K562 (cell line): ENCODE data around the gene RMND5B. TPM values are rescaled to one million over a fixed set of nuclear protein-coding genes. Genes with fewer than 3 reads are reported as not detected.

Source experiments
- ARID4B ChIP-seq: sonication (generic); formaldehyde crosslinking; IDR thresholded peaks from 2 replicates; pipeline ENCODE4 v1.8.0; 2022; ENCODE audit warnings: mild to moderate bottlenecking, missing genetic modification reagents
- BHLHE40 ChIP-seq: IDR thresholded peaks from 2 replicates; pipeline ENCODE4 v1.6.1; 2011; ENCODE audit warnings: low read length, improper control_type of control experiment
- BRD4 ChIP-seq: fragments of 200-600 bp; sonication (generic); IDR thresholded peaks from 2 replicates; pipeline ENCODE4 v1.6.1; 2017; ENCODE audit warnings: inconsistent platforms
- FOS ChIP-seq: IDR thresholded peaks from 3 replicates; pipeline ENCODE4 v1.6.1; 2011; ENCODE audit not compliant: insufficient read length; ENCODE audit errors: extremely low read depth
- HCFC1 ChIP-seq: IDR thresholded peaks from 2 replicates; pipeline ENCODE4 v1.6.1; 2012; ENCODE audit warnings: low read depth, low read length, improper control_type of control experiment
- HDAC2 ChIP-seq: fragments of 450-650 bp; IDR thresholded peaks from 2 replicates; pipeline ENCODE4 v1.6.1; 2016; ENCODE audit warnings: mild to moderate bottlenecking
- MTA2 ChIP-seq: fragments of 450-650 bp; IDR thresholded peaks from 2 replicates; pipeline ENCODE4 v1.6.1; 2016; ENCODE audit warnings: low read depth
- MXI1 ChIP-seq: IDR thresholded peaks from 2 replicates; pipeline ENCODE4 v1.6.1; 2011; ENCODE audit warnings: low read depth, mild to moderate bottlenecking, improper control_type of control experiment, low read length
- NCOA2 ChIP-seq, 2 experiments: fragments of 450-650 bp; IDR thresholded peaks; 2 replicates each; pipeline ENCODE4 v1.6.1; 2018; ENCODE audit warnings: mild to moderate bottlenecking in 2 of 2, moderate library complexity in 1 of 2; ENCODE audit not compliant: partially characterized antibody in 2 of 2
- NFIC ChIP-seq: fragments of 450-650 bp; IDR thresholded peaks from 2 replicates; pipeline ENCODE4 v1.6.1; 2017; ENCODE audit warnings: mild to moderate bottlenecking, inconsistent platforms
- RAD51 ChIP-seq: fragments of 450-650 bp; IDR thresholded peaks from 2 replicates; pipeline ENCODE4 v1.7.1; 2016; ENCODE audit warnings: low read depth, mild to moderate bottlenecking, borderline replicate concordance
- TAL1 ChIP-seq: fragments of 450-650 bp; IDR thresholded peaks from 2 replicates; pipeline ENCODE4 v1.6.1; 2016; ENCODE audit warnings: mild to moderate bottlenecking
- XRCC4 ChIP-seq: IDR thresholded peaks from one replicate; pipeline ENCODE4 v1.6.1; 2011; ENCODE audit not compliant: insufficient read depth, insufficient read length; ENCODE audit errors: extremely low read depth
- ZNF133 ChIP-seq: fragments of 250-450 bp; sonication (Bioruptor Pico); IDR thresholded peaks from 2 replicates; pipeline ENCODE4 v1.4.0; 2020; ENCODE audit warnings: mild to moderate bottlenecking
- ZNF134 ChIP-seq: fragments of 250-450 bp; sonication (Bioruptor Pico); conservative IDR thresholded peaks from 2 replicates; pipeline ENCODE4 v1.4.0; 2020
- ZNF583 ChIP-seq: fragments of 250-450 bp; sonication (Bioruptor Pico); IDR thresholded peaks from 2 replicates; pipeline ENCODE4 v1.4.0; 2020
- ZNF830 ChIP-seq: fragments of 250-450 bp; sonication (Bioruptor Pico); IDR thresholded peaks from 2 replicates; pipeline ENCODE4 v1.5.0; 2021; ENCODE audit warnings: mild to moderate bottlenecking
- polyA plus RNA-seq, 8 experiments: library from polyadenylated mRNA; depleted of rRNA in 4 of 8; stranded (reverse) in 5 of 8; unstranded in 3 of 8; fragments of >200 nt; fragmentation: Nextera tagmentation in 2 of 8; fragmentation: Illumina TruSeq in 1 of 8; extraction: Ambion mirVana in 2 of 8; extraction: Trizol in 1 of 8; gene quantifications; 2 replicates each; pipeline versions ENCODE4 v1.2.1 to v1.2.3, GENCODE V29; 2011 to 2014; ENCODE audit warnings: inconsistent platforms in 1 of 8, missing spikeins in 1 of 8
- total RNA-seq, 7 experiments: library from RNA; depleted of rRNA in 6 of 7; stranded (reverse); fragments of >200 nt in 6 of 7; fragmentation: Illumina TruSeq in 2 of 7; extraction: Trizol in 2 of 7; gene quantifications; 2 replicates each; pipeline versions ENCODE4 v1.2.1 to v1.2.3, GENCODE V29; 2011 to 2021; ENCODE audit warnings: low replicate concordance in 1 of 7
- TF ChIP-seq, protein P1 (sequence below): sonication (generic); formaldehyde crosslinking; IDR thresholded peaks from 2 replicates; pipeline ENCODE4 v1.8.0; 2023; ENCODE audit warnings: missing genetic modification reagents, mild to moderate bottlenecking, borderline replicate concordance
- TF ChIP-seq, protein P2 (sequence below): fragments of 450-650 bp; IDR thresholded peaks from 2 replicates; pipeline ENCODE4 v1.6.1; 2016; ENCODE audit warnings: missing biosample characterization, missing genetic modification characterization

RMND5B gene
- total and polyA plus RNA-seq, 9 of the 15 experiments (the other 6 are each of a cell fraction or from before 2014, with no cell fraction given), result 2.6 to 57.0 (median 28.3) TPM

DNA sequence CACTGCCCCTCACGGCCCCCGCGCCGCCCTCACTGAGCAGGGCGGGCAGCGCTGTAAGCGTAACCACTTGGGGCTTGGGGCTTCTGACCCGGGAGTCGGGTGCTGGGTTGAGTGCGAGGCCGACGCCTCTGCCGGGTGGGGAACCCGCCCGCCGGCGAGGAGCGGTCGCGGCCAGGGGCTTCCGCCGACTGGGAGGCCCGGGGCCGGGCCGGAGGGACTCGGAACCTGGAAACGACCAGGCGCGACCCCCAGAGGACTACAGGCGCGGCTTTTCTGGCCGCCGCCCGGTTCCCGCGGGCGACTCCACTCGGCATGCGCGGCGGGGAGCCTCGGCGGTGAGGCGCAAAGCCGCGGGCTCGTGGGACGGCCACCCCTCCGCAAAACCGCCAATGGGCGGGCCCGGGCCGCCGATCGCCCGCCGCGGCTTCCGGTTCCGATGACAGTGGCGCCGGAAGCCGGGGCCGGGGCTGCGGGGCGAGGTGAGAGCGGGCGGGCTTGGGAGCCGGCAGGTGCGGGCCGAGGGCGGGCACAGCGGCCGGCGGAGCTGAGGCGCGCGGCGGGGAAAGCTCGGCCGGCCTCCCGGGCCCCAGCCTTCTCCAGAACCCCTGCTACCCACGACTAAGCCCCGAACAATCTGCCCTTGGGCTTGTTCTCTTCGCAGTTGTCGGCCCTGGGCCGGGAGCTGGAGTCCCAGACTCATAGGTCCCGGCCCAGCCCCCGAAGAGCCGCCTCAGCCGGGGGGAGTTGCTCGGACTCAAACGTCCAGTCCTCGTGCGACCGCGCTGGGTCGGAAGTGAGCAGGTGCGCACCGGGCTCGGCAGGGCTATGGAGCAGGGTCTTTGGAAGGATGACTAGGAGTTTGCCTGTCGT is at the start of gene RMND5B (continued):
- TF ChIP-seq, protein P1, sequence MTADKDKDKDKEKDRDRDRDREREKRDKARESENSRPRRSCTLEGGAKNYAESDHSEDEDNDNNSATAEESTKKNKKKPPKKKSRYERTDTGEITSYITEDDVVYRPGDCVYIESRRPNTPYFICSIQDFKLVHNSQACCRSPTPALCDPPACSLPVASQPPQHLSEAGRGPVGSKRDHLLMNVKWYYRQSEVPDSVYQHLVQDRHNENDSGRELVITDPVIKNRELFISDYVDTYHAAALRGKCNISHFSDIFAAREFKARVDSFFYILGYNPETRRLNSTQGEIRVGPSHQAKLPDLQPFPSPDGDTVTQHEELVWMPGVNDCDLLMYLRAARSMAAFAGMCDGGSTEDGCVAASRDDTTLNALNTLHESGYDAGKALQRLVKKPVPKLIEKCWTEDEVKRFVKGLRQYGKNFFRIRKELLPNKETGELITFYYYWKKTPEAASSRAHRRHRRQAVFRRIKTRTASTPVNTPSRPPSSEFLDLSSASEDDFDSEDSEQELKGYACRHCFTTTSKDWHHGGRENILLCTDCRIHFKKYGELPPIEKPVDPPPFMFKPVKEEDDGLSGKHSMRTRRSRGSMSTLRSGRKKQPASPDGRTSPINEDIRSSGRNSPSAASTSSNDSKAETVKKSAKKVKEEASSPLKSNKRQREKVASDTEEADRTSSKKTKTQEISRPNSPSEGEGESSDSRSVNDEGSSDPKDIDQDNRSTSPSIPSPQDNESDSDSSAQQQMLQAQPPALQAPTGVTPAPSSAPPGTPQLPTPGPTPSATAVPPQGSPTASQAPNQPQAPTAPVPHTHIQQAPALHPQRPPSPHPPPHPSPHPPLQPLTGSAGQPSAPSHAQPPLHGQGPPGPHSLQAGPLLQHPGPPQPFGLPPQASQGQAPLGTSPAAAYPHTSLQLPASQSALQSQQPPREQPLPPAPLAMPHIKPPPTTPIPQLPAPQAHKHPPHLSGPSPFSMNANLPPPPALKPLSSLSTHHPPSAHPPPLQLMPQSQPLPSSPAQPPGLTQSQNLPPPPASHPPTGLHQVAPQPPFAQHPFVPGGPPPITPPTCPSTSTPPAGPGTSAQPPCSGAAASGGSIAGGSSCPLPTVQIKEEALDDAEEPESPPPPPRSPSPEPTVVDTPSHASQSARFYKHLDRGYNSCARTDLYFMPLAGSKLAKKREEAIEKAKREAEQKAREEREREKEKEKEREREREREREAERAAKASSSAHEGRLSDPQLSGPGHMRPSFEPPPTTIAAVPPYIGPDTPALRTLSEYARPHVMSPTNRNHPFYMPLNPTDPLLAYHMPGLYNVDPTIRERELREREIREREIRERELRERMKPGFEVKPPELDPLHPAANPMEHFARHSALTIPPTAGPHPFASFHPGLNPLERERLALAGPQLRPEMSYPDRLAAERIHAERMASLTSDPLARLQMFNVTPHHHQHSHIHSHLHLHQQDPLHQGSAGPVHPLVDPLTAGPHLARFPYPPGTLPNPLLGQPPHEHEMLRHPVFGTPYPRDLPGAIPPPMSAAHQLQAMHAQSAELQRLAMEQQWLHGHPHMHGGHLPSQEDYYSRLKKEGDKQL, result no peak
- TF ChIP-seq ZNF583 (CRISPR knock-in tag) (no peak), ZNF133 (CRISPR knock-in tag) (no peak), NCOA2 (IDR thresholded peaks at IDR 0.05; ENCODE audit: partially characterized antibody in 2 of 2) (no peak), BRD4 (no peak), ZNF830 (CRISPR knock-in tag) (no peak), XRCC4 (no peak), NFIC (0 out of 2 replicates have a peak, but pooled peaks have one; percentile 16), ZNF134 (no peak), MXI1 (0 out of 2 replicates have a peak, but pooled peaks have one; percentile 18), HDAC2 (peak; percentile 33; the same call in 1 of the 2 replicates), HCFC1 (peak; percentile 69), MTA2 (no peak), FOS (no peak), RAD51 (no peak), BHLHE40 (peak; percentile 94), ARID4B (CRISPR knock-in tag) (no peak; the same call in 1 of the 2 replicates), TAL1 (no peak)
- TF ChIP-seq, protein P2, sequence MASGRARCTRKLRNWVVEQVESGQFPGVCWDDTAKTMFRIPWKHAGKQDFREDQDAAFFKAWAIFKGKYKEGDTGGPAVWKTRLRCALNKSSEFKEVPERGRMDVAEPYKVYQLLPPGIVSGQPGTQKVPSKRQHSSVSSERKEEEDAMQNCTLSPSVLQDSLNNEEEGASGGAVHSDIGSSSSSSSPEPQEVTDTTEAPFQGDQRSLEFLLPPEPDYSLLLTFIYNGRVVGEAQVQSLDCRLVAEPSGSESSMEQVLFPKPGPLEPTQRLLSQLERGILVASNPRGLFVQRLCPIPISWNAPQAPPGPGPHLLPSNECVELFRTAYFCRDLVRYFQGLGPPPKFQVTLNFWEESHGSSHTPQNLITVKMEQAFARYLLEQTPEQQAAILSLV, result no peak
